ENCODE results near the gene METTL9.
"Not testable (repeated sequence)": the region's sequence is repeated elsewhere in the genome, so short reads cannot be mapped to it uniquely, and the experiment has no call there.

Gene METTL9

GRCh38 chr16:21663889-21664647, 64.7 kb downstream of the METTL9 start, which contains the start of gene OTOA:
Gene OTOA (plus strand): TSS chr16:21663968. CDS start chr16:21678515, 14,547 bp downstream.
- no peak for DNase-seq (ENCODE audit: low read depth in 2 of 2)

- no peak for DNase-seq (ENCODE audit: low read depth in 2 of 2)
Measured at GRCh38 chr16:21664801-21665492, 65.6 kb downstream of the METTL9 start.

GRCh38 chr16:21666772-21667171, 67.4 kb downstream of the METTL9 start:
- no peak for DNase-seq (ENCODE audit: low read depth in 2 of 2)

- no peak for DNase-seq (ENCODE audit: low read depth in 2 of 2)
Measured at GRCh38 chr16:21667575-21667974, 68.2 kb downstream of the METTL9 start.

- no peak for DNase-seq (ENCODE audit: low read depth in 2 of 2)
Measured at GRCh38 chr16:21673469-21673868, 74.1 kb downstream of the METTL9 start.

GRCh38 chr16:21674456-21674855, 75.1 kb downstream of the METTL9 start:
- DNase-seq (ENCODE audit: low read depth in 2 of 2): not testable (repeated sequence)

GRCh38 chr16:21680714-21681113, 81.3 kb downstream of the METTL9 start:
- not testable (repeated sequence) for DNase-seq (ENCODE audit: low read depth in 2 of 2)

GRCh38 chr16:21683184-21683583, 83.8 kb downstream of the METTL9 start:
- no peak for DNase-seq (ENCODE audit: low read depth in 2 of 2)

GRCh38 chr16:21684199-21684598, 84.8 kb downstream of the METTL9 start:
- DNase-seq (ENCODE audit: low read depth in 2 of 2): no peak

- no peak for DNase-seq (ENCODE audit: low read depth in 2 of 2)
Measured at GRCh38 chr16:21685034-21685455, 85.7 kb downstream of the METTL9 start.

- no peak for DNase-seq (ENCODE audit: low read depth in 2 of 2)
Measured at GRCh38 chr16:21689107-21689506, 89.7 kb downstream of the METTL9 start.

GRCh38 chr16:21690967-21691366, 91.6 kb downstream of the METTL9 start:
- DNase-seq (ENCODE audit: low read depth in 2 of 2): not testable (repeated sequence)

- no peak for DNase-seq (ENCODE audit: low read depth in 2 of 2)
Measured at GRCh38 chr16:21694609-21695008, 95.2 kb downstream of the METTL9 start.

- DNase-seq (ENCODE audit: low read depth in 2 of 2): no peak
Measured at GRCh38 chr16:21697032-21697431, 97.7 kb downstream of the METTL9 start.

- no peak for DNase-seq (ENCODE audit: low read depth in 2 of 2)
Measured at GRCh38 chr16:21698169-21699032, 99.0 kb downstream of the METTL9 start.

- no peak for DNase-seq (ENCODE audit: low read depth in 2 of 2)
Measured at GRCh38 chr16:21701271-21701670, 101.9 kb downstream of the METTL9 start.

- DNase-seq (ENCODE audit: low read depth in 2 of 2): no peak
Measured at GRCh38 chr16:21702276-21702675, 102.9 kb downstream of the METTL9 start.

GRCh38 chr16:21703156-21703555, 103.8 kb downstream of the METTL9 start:
- no peak for DNase-seq (ENCODE audit: low read depth in 2 of 2)

GRCh38 chr16:21703589-21704174, 104.3 kb downstream of the METTL9 start:
- DNase-seq (ENCODE audit: low read depth in 2 of 2): no peak

- no peak for DNase-seq (ENCODE audit: low read depth in 2 of 2)
Measured at GRCh38 chr16:21704266-21704665, 104.9 kb downstream of the METTL9 start.

GRCh38 chr16:21704733-21705132, 105.4 kb downstream of the METTL9 start:
- DNase-seq (ENCODE audit: low read depth in 2 of 2): no peak

Measured in activated CD8-positive, alpha-beta memory T cell treated with anti-CD3 and anti-CD28 coated beads for 4 hours (primary cell).